GM23248 (cell line): Measurements from ENCODE around the gene URB2. TPM values are rescaled to one million over a fixed set of nuclear protein-coding genes. Genes with fewer than 3 reads are reported as not detected.

Experiments
- DNase-seq: peaks from one replicate; pipeline ENCODE4 v3.0.0-alpha.2; 2015
- H2AFZ ChIP-seq: fragments of 200-600 bp; sonication (generic); 2 replicates; pipeline ENCODE4 v1.6.1; 2016; ENCODE audit warnings: antibody characterized with exemption
- H3F3A ChIP-seq: fragments of 200-600 bp; sonication (generic); 2 replicates; pipeline ENCODE4 v1.6.1; 2016; ENCODE audit warnings: mild to moderate bottlenecking, antibody characterized with exemption, mixed run types; ENCODE audit not compliant: insufficient read depth
- H3K27ac ChIP-seq: fragments of 200-600 bp; sonication (generic); 2 replicates; pipeline ENCODE4 v1.5.1; 2016; ENCODE audit warnings: mild to moderate bottlenecking
- H3K27me3 ChIP-seq: fragments of 200-600 bp; sonication (generic); replicated peaks from 2 replicates; pipeline ENCODE4 v1.6.1; 2016; ENCODE audit warnings: mild to moderate bottlenecking; ENCODE audit not compliant: insufficient read depth
- H3K36me3 ChIP-seq: fragments of 200-600 bp; sonication (generic); 2 replicates; pipeline ENCODE4 v1.6.1; 2016; ENCODE audit warnings: low read depth, mild to moderate bottlenecking
- H3K4me1 ChIP-seq: fragments of 200-600 bp; sonication (generic); 2 replicates; pipeline ENCODE4 v1.6.1; 2016; ENCODE audit warnings: mild to moderate bottlenecking; ENCODE audit not compliant: insufficient read depth
- H3K4me2 ChIP-seq: fragments of 200-600 bp; sonication (generic); one replicate; pipeline ENCODE4 v1.6.1; 2016; ENCODE audit warnings: mild to moderate bottlenecking; ENCODE audit not compliant: unreplicated experiment
- H3K4me3 ChIP-seq: fragments of 200-600 bp; sonication (generic); 2 replicates; pipeline ENCODE4 v1.5.1; 2016; ENCODE audit warnings: mild to moderate bottlenecking
- H3K79me2 ChIP-seq: fragments of 200-600 bp; sonication (generic); 2 replicates; pipeline ENCODE4 v1.6.1; 2016; ENCODE audit warnings: mild to moderate bottlenecking; ENCODE audit not compliant: insufficient read depth
- H3K9ac ChIP-seq: fragments of 200-600 bp; sonication (generic); 2 replicates; pipeline ENCODE4 v1.6.1; 2016; ENCODE audit warnings: mild to moderate bottlenecking
- H3K9me2 ChIP-seq: fragments of 200-600 bp; sonication (generic); 2 replicates; pipeline ENCODE4 v1.6.1; 2016; ENCODE audit warnings: mixed run types, mild to moderate bottlenecking, moderate library complexity; ENCODE audit not compliant: insufficient read depth
- H3K9me3 ChIP-seq: fragments of 200-600 bp; sonication (generic); one replicate; pipeline ENCODE4 v1.6.1; 2017; ENCODE audit warnings: low read depth
- H4K20me1 ChIP-seq: fragments of 200-600 bp; sonication (generic); 2 replicates; pipeline ENCODE4 v1.6.0; 2016; ENCODE audit not compliant: insufficient read depth
- EZH2 ChIP-seq: fragments of 200-600 bp; sonication (generic); IDR thresholded peaks from 2 replicates; pipeline ENCODE4 v1.6.1; 2018; ENCODE audit warnings: antibody characterized with exemption, mild to moderate bottlenecking; ENCODE audit not compliant: insufficient read depth, poor library complexity, severe bottlenecking
- EZH2phosphoT487 ChIP-seq: fragments of 200-600 bp; sonication (generic); IDR thresholded peaks from 2 replicates; pipeline ENCODE4 v1.6.1; 2018; ENCODE audit warnings: antibody characterized with exemption, moderate library complexity, mild to moderate bottlenecking, low read depth; ENCODE audit not compliant: insufficient read depth
- whole genome bisulfite sequencing, 2 experiments: methylation state at CpG; one replicate each; pipeline ENCODE4 v1.1.6; 2015 to 2017; ENCODE audit warnings: low lambda C conversion rate in 2 of 2, low coverage in 1 of 2; ENCODE audit errors: missing lambda C conversion rate in 2 of 2; 5-methylcytosine and 5-hydroxymethylcytosine counted together
- in situ Hi-C: fragments of 300-500 bp; cut with MboI; formaldehyde crosslinking; loops from 2 replicates; pipeline ENCODE4 v1.15.0; 2020
- polyA plus RNA-seq: library from polyadenylated mRNA; unstranded; fragments of >200 nt; fragmentation: Nextera tagmentation; extraction: Ambion mirVana; gene quantifications from 2 replicates; pipeline ENCODE4 v1.2.1, GENCODE V29; 2016
- total RNA-seq: library from RNA; depleted of rRNA; stranded (reverse); fragments of >200 nt; shearing (Covaris generic); gene quantifications from 2 replicates; pipeline ENCODE4 v1.2.3, GENCODE V29; 2014

URB2 gene
- total and polyA plus RNA-seq, 2 experiments from 2014 or later = 3.3 to 6.3 TPM

DNA sequence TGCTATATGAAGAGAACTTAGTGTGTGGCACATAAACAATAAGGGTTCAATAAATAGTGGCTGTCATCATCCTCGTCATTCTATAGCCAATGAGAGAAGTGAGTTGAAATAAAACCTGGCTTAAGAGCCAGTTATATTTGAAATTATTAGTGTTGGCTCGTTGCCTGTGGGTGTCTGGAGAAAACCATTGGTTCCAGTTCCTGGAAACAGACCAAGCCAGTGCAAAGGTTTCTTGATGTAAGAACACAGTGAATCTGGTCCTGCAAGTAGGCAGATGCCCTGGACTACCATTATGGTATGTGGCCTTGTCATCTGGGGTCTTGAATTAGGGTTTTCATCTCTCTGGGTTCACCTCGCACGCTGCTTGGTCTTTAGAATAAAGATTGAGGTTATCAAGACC lies 43.3 kb downstream of the URB2 start:
- Histone ChIP-seq H3K9ac (no peak overlapping the region), H3K27me3 (no peaks in the 10 kb centered on the region), H3K4me1 (no peaks in the 10 kb centered on the region), H2AFZ (no peak overlapping the region), H3F3A (no peaks in the 10 kb centered on the region), H3K4me3 (no peak overlapping the region), H3K4me2 (no peak overlapping the region), H3K79me2 (no peaks in the 10 kb centered on the region), H3K27ac (no peak overlapping the region), H3K9me3 (no peaks in the 10 kb centered on the region), H3K9me2 (no peaks in the 10 kb centered on the region), H4K20me1 (no peaks in the 10 kb centered on the region), H3K36me3 (no peaks in the 10 kb centered on the region)
- in situ Hi-C loops = loop anchor here (25.0 kb wide), 1 partner anchor 643 kb away; no protein-coding TSS in a partner anchor
- no peak for DNase-seq
- WGBS, 2 experiments = 94 to 96% methylated on average over 4 of the region's 4 CpGs
- TF ChIP-seq EZH2phosphoT487 (no peak), EZH2 (no peak)

DNA sequence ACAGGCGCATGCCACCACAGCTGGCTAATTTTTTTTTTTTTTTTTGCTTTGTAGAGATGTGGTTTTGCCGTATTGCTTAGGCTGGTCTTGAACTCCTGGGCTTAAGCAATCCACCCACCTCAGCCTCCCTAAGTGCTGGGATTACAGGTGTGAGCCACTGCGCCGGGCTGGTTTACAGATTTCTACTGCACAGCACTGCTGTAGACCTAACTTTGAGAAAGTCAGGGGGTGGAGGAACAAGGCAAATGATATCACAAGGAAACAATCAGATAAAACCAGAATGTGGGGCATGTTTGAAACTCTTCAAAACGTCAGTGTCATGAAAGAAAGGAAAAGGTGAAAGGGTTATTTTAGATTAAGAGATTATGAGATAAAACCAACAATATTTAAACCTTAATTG lies 45.3 kb downstream of the URB2 start:
- Histone ChIP-seq H3K27me3 (no peaks in the 10 kb centered on the region), H3K9me3 (no peaks in the 10 kb centered on the region), H3K4me3 (no peak overlapping the region), H3K4me1 (no peaks in the 10 kb centered on the region), H3K4me2 (no peak overlapping the region), H2AFZ (no peak overlapping the region), H3K27ac (no peak overlapping the region), H3K9me2 (no peaks in the 10 kb centered on the region), H3K36me3 (no peaks in the 10 kb centered on the region), H3F3A (no peaks in the 10 kb centered on the region), H3K9ac (no peak overlapping the region), H3K79me2 (no peaks in the 10 kb centered on the region), H4K20me1 (no peaks in the 10 kb centered on the region)
- 81 to 82% methylated on average over 5 of the region's 5 CpGs for WGBS, 2 experiments
- in situ Hi-C loops = loop anchor here (25.0 kb wide), 1 partner anchor 641 kb away; no protein-coding TSS in a partner anchor
- TF ChIP-seq EZH2 = no peak
- no peak for TF ChIP-seq EZH2phosphoT487
- DNase-seq = no peak

DNA sequence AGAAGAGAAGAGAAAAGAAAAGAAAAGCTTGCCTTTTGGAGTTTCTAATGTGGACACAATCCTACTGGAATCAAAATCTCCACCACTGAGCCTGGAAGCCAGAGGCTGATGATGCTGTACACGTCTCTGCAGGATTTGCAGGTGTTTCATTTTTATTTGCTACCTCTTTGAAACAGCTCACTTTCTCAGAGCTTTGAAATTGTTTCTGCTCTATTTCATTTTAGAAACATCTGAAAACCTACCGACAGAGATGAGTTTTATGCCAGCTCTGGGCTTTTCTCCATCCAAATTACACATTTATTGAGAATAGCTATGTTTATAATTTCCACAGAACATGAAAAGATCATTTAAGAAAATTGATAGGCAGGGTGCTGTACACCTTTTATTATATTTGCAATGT lies 46.2 kb downstream of the URB2 start:
- DNase-seq = no peak
- H3K4me3 ChIP-seq = no peak overlapping the region
- WGBS, 2 experiments = 32 to 34% methylated on average over 2 of the region's 2 CpGs
- no peaks in the 10 kb centered on the region for H3K4me1 ChIP-seq
- no peaks in the 10 kb centered on the region for H3K27me3 ChIP-seq
- H3K36me3 ChIP-seq = no peaks in the 10 kb centered on the region
- H3K79me2 ChIP-seq = no peaks in the 10 kb centered on the region
- H3K9me2 ChIP-seq = no peaks in the 10 kb centered on the region
- no peak overlapping the region for H2AFZ ChIP-seq
- H3K9me3 ChIP-seq = no peaks in the 10 kb centered on the region
- H3K4me2 ChIP-seq = no peak overlapping the region
- no peaks in the 10 kb centered on the region for H3F3A ChIP-seq
- no peak for TF ChIP-seq EZH2phosphoT487
- no peak for TF ChIP-seq EZH2
- no peak overlapping the region for H3K27ac ChIP-seq
- in situ Hi-C loops = loop anchor here (25.0 kb wide), 1 partner anchor 640 kb away; no protein-coding TSS in a partner anchor
- H4K20me1 ChIP-seq = no peaks in the 10 kb centered on the region
- H3K9ac ChIP-seq = no peak overlapping the region

DNA sequence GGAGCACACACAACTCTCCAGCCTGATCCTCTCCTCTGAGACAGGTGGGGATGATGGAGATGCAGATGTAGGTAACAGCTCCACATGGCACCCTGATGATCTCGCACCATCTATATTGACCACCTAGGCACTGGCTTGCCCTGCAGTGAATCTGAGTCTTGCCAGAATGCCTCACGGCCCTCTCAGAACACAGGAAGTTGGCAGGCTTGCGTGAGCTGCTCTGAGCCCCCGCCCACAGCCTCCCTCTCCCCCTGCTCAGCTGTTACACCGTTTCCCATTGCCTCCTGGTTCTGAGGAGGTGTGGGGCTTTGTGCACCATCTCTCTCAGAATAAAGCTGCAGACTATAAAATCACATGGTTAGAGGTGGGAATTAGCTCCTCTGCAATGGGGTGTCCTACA lies 48.0 kb downstream of the URB2 start:
- Histone ChIP-seq H3K79me2 (no peaks in the 10 kb centered on the region), H3F3A (no peaks in the 10 kb centered on the region), H2AFZ (no peak overlapping the region), H3K4me1 (no peaks in the 10 kb centered on the region), H3K4me2 (no peak overlapping the region), H4K20me1 (no peaks in the 10 kb centered on the region), H3K27ac (no peak overlapping the region), H3K4me3 (no peak overlapping the region), H3K9me2 (no peaks in the 10 kb centered on the region), H3K9me3 (no peaks in the 10 kb centered on the region), H3K9ac (no peak overlapping the region), H3K36me3 (no peaks in the 10 kb centered on the region), H3K27me3 (no peaks in the 10 kb centered on the region)
- TF ChIP-seq EZH2 (no peak), EZH2phosphoT487 (no peak)
- 61 to 63% methylated on average over 5 of the region's 5 CpGs for WGBS, 2 experiments
- in situ Hi-C loops = loop anchor here (25.0 kb wide), 1 partner anchor 638 kb away; no protein-coding TSS in a partner anchor
- DNase-seq = no peak

DNA sequence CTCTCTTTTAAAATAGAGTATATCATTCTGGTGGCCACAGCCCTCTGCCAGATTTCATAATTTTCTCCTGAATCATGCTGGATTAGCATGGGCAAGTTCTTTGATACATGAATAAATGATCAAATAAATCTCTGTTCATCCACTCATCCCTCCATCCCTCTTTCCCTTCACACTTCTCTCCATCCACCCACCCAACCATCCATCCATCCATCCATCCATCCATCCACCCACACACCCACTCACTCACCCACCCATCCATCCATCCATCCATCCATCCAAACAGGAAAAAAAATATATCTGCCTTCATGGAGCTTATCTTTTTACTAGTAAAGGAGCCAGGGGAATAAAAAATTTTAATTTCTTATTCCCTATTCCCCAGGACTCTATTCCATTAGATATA lies 49.3 kb downstream of the URB2 start:
- peak; percentile 9 for DNase-seq
- Histone ChIP-seq H3K4me2 (no peak overlapping the region), H3K9me3 (no peaks in the 10 kb centered on the region), H3K27me3 (no peaks in the 10 kb centered on the region), H3K9me2 (no peaks in the 10 kb centered on the region), H3K4me3 (no peak overlapping the region), H3F3A (no peaks in the 10 kb centered on the region), H3K36me3 (no peaks in the 10 kb centered on the region), H4K20me1 (no peaks in the 10 kb centered on the region), H3K9ac (no peak overlapping the region), H3K27ac (no peak overlapping the region), H3K79me2 (no peaks in the 10 kb centered on the region), H2AFZ (no peak overlapping the region), H3K4me1 (no peaks in the 10 kb centered on the region)
- in situ Hi-C loops = no loop called here
- TF ChIP-seq EZH2 = no peak
- TF ChIP-seq EZH2phosphoT487 = no peak
